Gastroesophageal sphincter (tissue), 4 donors: Measurements from ENCODE around the gene SUPT3H. TPM values are rescaled to one million over a fixed set of nuclear protein-coding genes. Genes with fewer than 3 reads are reported as not detected.

Experiments used
- ATAC-seq: fragments of 150-250 bp; one replicate; pipeline ENCODE4 v1.9.1; 2016; ENCODE audit warnings: mild to moderate bottlenecking, moderate library complexity
- H3K27ac ChIP-seq, 4 donors: fragments of 200-600 bp; sonication (generic) in 3 of 4; 1 replicate in 3 of 4; 2 replicates in 1 of 4; pipeline ENCODE4 v1.5.1; 2016 to 2019
- H3K27me3 ChIP-seq: fragments of 200-600 bp; sonication (generic); one replicate; pipeline ENCODE4 v1.5.1; 2019
- H3K36me3 ChIP-seq, 2 donors: fragments of 200-600 bp; sonication (generic); one replicate each; pipeline ENCODE4 v1.5.1; 2019; ENCODE audit warnings: control low read depth in 1 of 2
- H3K4me1 ChIP-seq, 3 donors: fragments of 200-600 bp; sonication (generic); 1 replicate in 2 of 3; 2 replicates in 1 of 3; pipeline ENCODE4 v1.5.1; 2016 to 2019; ENCODE audit warnings: control low read depth in 2 of 3
- H3K4me3 ChIP-seq, 2 donors: fragments of 200-600 bp; sonication (generic); one replicate each; pipeline ENCODE4 v1.5.1; 2019; ENCODE audit warnings: mild to moderate bottlenecking in 1 of 2, moderate library complexity in 1 of 2
- H3K9me3 ChIP-seq, 3 donors: fragments of 200-600 bp; sonication (generic); one replicate each; pipeline ENCODE4 v1.5.1; 2017 to 2019; ENCODE audit warnings: control low read depth in 2 of 3
- EP300 ChIP-seq: sonication (generic); formaldehyde crosslinking; IDR thresholded peaks from one replicate; pipeline ENCODE4 v1.6.1; 2017; ENCODE audit warnings: antibody characterized with exemption, mild to moderate bottlenecking
- POLR2A ChIP-seq, 2 donors: fragments of 450-650 bp; IDR thresholded peaks; one replicate each; pipeline ENCODE4 v1.6.1; 2017; ENCODE audit warnings: antibody characterized with exemption in 2 of 2, mild to moderate bottlenecking in 2 of 2, moderate library complexity in 1 of 2
- POLR2AphosphoS5 ChIP-seq: sonication (generic); formaldehyde crosslinking; IDR thresholded peaks from one replicate; pipeline ENCODE4 v1.6.1; 2017; ENCODE audit warnings: antibody characterized with exemption
- WGBS, 2 donors: methylation state at CpG; one replicate each; pipeline ENCODE4 v1.1.5; 2018; ENCODE audit warnings: low coverage in 1 of 2; 5-methylcytosine and 5-hydroxymethylcytosine counted together
- total RNA-seq, 4 donors: library from RNA; depleted of rRNA; stranded (reverse); fragments of >200 nt; gene quantifications; one replicate each; pipeline ENCODE4 v1.1.0, GENCODE V29; 2016
- TF ChIP-seq, protein P1 (sequence below), 4 experiments: fragments of 200-600 bp in 2 of 4; fragments of 450-650 bp in 2 of 4; sonication (generic) in 1 of 4; IDR thresholded peaks; one replicate each; pipeline ENCODE4 v1.5.1; 2017 to 2019; ENCODE audit warnings: antibody characterized with exemption in 4 of 4, mild to moderate bottlenecking in 2 of 4, moderate library complexity in 2 of 4

The SUPT3H gene
- total RNA-seq, 4 donors from 2014 or later, result 3.6 to 13.1 (median 7.6) TPM

DNA sequence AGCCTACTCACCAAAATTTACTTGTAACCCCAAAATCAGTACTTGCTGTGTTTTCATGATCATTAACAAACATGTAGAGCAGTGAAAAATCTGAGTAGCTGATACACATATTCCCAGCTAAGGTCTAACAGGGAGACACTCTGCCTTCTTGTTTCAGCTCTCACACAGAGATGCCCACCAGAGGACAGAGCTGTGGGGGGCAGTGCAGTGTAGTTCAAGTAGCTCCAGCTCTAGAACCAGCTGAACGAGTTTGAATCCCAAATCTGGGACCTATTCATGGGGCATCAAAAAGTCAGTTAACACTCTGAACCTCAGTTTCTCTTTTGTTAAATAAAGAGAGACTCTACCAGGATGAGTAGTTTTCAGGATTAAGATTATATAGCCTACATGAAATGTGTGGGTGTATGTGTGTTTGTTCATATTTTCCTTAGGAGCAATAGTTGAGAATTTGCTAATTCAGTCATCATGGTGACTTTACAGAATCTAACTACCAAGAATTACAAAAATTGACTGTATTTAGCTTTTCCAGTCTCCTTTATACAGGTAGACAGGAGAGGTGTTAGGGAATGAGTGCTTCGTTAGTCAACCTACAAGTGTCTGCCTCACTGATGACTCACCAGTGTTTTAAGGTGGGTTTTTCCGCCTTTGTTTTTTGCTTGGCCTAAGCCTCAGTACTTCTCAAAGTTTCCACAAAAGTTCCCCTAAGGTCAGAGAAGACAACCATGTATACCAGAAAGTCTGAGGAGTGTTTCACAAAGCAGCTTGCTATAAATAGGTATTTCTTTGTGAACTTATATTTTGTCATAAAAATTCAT, 213.6 kb downstream of the SUPT3H start:
- no peak for TF ChIP-seq POLR2AphosphoS5
- no peak for TF ChIP-seq POLR2A (IDR thresholded peaks at IDR 0.05)
- no peak for TF ChIP-seq EP300
- TF ChIP-seq, protein P1, sequence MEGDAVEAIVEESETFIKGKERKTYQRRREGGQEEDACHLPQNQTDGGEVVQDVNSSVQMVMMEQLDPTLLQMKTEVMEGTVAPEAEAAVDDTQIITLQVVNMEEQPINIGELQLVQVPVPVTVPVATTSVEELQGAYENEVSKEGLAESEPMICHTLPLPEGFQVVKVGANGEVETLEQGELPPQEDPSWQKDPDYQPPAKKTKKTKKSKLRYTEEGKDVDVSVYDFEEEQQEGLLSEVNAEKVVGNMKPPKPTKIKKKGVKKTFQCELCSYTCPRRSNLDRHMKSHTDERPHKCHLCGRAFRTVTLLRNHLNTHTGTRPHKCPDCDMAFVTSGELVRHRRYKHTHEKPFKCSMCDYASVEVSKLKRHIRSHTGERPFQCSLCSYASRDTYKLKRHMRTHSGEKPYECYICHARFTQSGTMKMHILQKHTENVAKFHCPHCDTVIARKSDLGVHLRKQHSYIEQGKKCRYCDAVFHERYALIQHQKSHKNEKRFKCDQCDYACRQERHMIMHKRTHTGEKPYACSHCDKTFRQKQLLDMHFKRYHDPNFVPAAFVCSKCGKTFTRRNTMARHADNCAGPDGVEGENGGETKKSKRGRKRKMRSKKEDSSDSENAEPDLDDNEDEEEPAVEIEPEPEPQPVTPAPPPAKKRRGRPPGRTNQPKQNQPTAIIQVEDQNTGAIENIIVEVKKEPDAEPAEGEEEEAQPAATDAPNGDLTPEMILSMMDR (IDR thresholded peaks at IDR 0.05), result no peak
- WGBS, 2 donors, result 85 to 90% methylated on average over 3 of the region's 3 CpGs
- no peaks in the 10 kb centered on the region for H3K4me1 ChIP-seq

DNA sequence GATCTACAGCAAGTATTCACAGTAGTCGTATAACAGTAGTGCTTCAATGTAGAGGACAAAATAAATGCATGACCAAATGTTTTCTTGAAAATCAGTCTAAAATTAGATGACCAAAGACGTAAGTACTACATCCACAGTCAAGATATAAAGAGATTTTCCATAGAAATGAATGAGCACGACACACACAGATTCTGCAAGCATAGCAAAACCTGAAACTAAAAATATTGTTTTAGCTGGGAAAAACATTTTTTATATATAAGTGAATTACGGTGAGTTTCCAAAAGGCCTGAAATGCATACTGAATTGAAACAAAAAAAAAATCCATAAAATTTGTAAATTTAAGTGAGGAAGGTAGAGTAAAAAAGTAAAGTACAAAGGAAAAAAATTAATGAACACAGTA, 217.4 kb downstream of the SUPT3H start:
- H3K27me3 ChIP-seq, result no peaks in the 10 kb centered on the region
- no peak overlapping the region for H3K4me3 ChIP-seq
- no peaks in the 10 kb centered on the region for H3K9me3 ChIP-seq
- H3K36me3 ChIP-seq, result no peaks in the 10 kb centered on the region
- TF ChIP-seq, protein P1 (IDR thresholded peaks at IDR 0.05), result no peak
- TF ChIP-seq POLR2A (IDR thresholded peaks at IDR 0.05), result no peak
- no peak for TF ChIP-seq EP300
- TF ChIP-seq POLR2AphosphoS5, result no peak
- H3K4me1 ChIP-seq, result no peaks in the 10 kb centered on the region
- ATAC-seq, result no peak
- 78 to 79% methylated on average over 3 to 4 of the region's 4 CpGs for WGBS, 2 donors
- H3K27ac ChIP-seq, result no peak overlapping the region

More for the DNA sequence above, 213.6 kb downstream of the SUPT3H start:
- Histone ChIP-seq H3K27me3 (no peaks in the 10 kb centered on the region), H3K4me3 (no peak overlapping the region), H3K27ac (no peak overlapping the region), H3K9me3 (no peaks in the 10 kb centered on the region), H3K36me3 (no peaks in the 10 kb centered on the region)
- no peak for ATAC-seq

DNA sequence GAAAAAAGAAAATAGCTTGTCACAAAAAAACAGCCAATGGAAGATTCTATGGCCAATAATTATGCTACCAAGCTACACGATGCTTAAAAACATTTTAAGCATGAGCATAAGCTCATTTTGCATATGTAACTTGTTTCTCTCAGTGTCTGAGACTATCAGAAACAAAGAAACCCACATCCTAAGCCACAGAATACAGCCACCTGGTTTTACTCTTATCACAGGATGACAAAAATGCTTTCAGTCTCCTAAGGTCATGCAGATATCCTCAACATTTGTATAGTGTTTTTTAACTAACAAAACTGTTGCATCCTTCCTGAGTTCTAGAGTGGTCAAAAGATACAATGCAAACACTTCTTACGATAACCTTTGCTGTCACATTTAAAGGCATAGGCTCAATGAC, 221.7 kb downstream of the SUPT3H start:
- Histone ChIP-seq H3K4me3 (no peak overlapping the region), H3K9me3 (no peaks in the 10 kb centered on the region), H3K27me3 (no peaks in the 10 kb centered on the region), H3K4me1 (no peaks in the 10 kb centered on the region), H3K36me3 (no peaks in the 10 kb centered on the region), H3K27ac (no peak overlapping the region)
- no peak for ATAC-seq
- no peak for TF ChIP-seq EP300
- no peak for TF ChIP-seq POLR2AphosphoS5
- TF ChIP-seq POLR2A (IDR thresholded peaks at IDR 0.05), result no peak
- TF ChIP-seq, protein P1 (IDR thresholded peaks at IDR 0.05), result no peak
- WGBS, 2 donors, result 46 to 75% methylated on average over 2 of the region's 2 CpGs

DNA sequence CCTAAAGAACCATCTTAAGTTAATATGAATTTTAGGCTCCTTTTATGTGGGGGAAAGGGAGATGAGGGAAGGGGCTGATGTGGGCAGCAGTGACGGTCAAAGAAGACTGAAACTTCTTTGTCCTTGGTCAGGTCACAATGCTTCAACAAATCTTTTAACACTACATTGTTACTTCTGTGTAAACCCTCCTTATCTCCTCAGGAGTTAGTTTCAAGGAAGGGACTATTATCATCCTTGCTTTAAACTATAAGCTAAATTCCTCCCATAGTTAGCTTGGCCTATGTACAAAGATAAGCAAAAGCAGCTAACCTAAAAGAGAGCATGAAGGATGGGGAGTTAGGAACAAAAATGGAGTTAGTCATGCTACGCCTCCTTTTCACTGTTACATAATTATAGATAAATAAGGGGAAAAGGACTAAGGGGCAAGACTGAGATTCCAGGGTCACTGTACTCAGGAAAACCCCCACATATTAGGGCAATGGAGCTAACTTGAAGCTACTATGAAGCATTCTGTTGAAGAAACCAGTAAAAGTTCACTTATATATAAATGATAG, 222.3 kb downstream of the SUPT3H start:
- TF ChIP-seq, protein P1 (IDR thresholded peaks at IDR 0.05), result no peak
- TF ChIP-seq POLR2AphosphoS5, result no peak
- no peak for TF ChIP-seq POLR2A (IDR thresholded peaks at IDR 0.05)
- TF ChIP-seq EP300, result no peak
- Histone ChIP-seq H3K4me3 (no peak overlapping the region), H3K9me3 (no peaks in the 10 kb centered on the region), H3K27ac (no peak overlapping the region), H3K36me3 (no peaks in the 10 kb centered on the region), H3K27me3 (no peaks in the 10 kb centered on the region), H3K4me1 (no peaks in the 10 kb centered on the region)
- ATAC-seq, result no peak
- 92 to 100% methylated on average over 2 of the region's 2 CpGs for WGBS, 2 donors

DNA sequence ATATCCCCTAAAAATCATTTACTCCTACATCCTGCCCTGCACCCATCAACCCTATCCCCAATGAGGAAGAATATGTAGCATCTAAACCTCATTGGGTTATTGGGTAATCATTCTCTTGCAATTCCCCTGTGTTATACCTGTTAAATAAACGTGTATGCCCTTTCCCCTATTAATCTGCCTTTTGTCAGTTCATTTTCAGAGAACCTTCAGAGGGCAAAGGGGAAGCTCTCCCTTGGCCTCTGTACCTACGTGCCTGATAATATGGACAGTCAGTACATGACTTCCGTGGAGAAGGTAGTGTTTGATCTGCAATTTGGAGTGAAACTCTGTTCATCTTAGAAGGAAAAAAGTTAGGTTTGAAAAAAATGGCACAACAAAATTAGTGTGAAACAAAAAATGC, 223.1 kb downstream of the SUPT3H start:
- ATAC-seq, result no peak
- 80 to 88% methylated on average over 1 to 3 of the region's 3 CpGs for WGBS, 2 donors
- H3K4me3 ChIP-seq, result no peak overlapping the region
- no peaks in the 10 kb centered on the region for H3K4me1 ChIP-seq
- no peak for TF ChIP-seq EP300
- TF ChIP-seq, protein P1 (IDR thresholded peaks at IDR 0.05), result no peak
- no peak for TF ChIP-seq POLR2AphosphoS5
- no peak for TF ChIP-seq POLR2A (IDR thresholded peaks at IDR 0.05)
- H3K27me3 ChIP-seq, result no peaks in the 10 kb centered on the region
- no peak overlapping the region for H3K27ac ChIP-seq
- no peaks in the 10 kb centered on the region for H3K36me3 ChIP-seq
- H3K9me3 ChIP-seq, result no peaks in the 10 kb centered on the region
